D721Med (cell line): Measurements from ENCODE around the gene FBXO38.

Source experiments
- DNase-seq: peaks from one replicate; pipeline ENCODE4 v3.0.0; 2011; ENCODE audit warnings: low spot score; ENCODE audit not compliant: insufficient read length
- FAIRE-seq: peaks from 2 replicates; lab custom pipeline; 2011; peaks lifted over from hg19 to GRCh38; lab: Jason Lieb, UNC
- CTCF ChIP-seq: IDR thresholded peaks from 2 replicates; pipeline ENCODE4 v1.5.1; 2012; ENCODE audit warnings: mild to moderate bottlenecking, control low read depth; ENCODE audit not compliant: insufficient read depth; ENCODE audit errors: missing control alignments

Gene FBXO38

DNA sequence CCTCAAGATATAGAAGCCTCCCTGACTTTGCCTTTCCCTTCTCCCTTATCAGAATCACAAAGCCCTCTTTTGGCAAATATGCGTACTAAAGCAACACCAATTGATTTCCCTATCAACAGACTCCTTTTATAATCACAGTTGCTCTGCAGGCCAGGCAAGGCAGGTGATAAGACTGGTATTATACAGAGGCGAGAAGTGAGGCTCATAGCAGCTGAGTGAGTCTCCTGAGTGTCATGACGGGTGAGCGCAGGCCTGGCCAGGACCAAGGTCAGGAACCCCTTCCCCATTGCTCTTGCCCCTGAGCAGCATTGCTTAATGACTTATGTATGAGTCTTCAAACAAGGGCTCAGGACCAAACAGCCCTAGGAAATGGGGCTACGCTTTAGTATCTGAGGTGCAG, 70.8 kb downstream of the FBXO38 start:
- DNase-seq = no peak
- TF ChIP-seq CTCF = no peak
- no peak for FAIRE-seq

DNA sequence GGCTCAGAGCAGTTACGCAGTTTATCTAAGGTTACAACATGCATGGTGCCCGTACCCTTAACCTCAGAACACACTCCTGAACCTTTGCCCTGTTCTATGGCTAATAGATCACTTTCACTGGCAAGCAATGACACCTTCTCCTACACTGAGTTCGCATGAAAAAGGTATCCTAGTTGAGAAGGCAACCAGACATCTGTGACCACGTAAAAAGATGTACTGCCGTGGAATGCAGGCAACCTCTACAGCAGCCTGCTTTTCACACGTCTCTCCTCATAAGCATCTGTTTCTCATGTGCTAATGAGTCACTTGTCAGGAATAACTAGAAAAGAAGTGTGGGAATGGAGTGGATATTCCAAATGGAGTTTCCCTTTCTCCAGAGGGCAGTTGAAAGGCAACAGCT, 71.4 kb downstream of the FBXO38 start:
- no peak for TF ChIP-seq CTCF
- no peak for FAIRE-seq
- DNase-seq = no peak

DNA sequence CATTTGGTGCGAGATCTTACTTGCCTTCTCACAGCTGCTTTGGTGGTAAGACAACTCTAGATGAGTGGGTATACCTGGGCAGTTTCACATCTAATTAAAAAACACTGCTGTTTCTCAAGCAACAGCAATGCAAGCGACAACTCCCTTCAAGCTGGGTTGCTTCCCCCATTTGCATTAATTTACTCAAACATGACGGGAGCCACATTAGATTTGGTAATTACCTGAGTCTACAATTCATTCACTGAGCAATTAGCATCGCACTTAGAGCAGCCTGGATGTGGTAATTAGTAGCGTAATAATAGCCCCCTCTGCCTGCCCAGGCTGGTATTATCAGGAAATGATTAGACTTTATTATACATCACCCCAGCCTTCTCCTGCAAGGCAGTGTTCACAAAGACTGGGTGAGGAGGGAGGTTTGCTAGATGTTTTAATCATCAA, 73.4 kb downstream of the FBXO38 start:
- no peak for FAIRE-seq
- no peak for DNase-seq
- peak; percentile 62 for TF ChIP-seq CTCF

GRCh38 chr5:148458036-148458888, 74.5 kb downstream of the FBXO38 start:
- no peak for TF ChIP-seq CTCF
- FAIRE-seq (no peak), DNase-seq (no peak)

GRCh38 chr5:148459669-148460068, 75.9 kb downstream of the FBXO38 start:
- TF ChIP-seq CTCF = no peak
- no peak for FAIRE-seq
- DNase-seq = no peak

DNA sequence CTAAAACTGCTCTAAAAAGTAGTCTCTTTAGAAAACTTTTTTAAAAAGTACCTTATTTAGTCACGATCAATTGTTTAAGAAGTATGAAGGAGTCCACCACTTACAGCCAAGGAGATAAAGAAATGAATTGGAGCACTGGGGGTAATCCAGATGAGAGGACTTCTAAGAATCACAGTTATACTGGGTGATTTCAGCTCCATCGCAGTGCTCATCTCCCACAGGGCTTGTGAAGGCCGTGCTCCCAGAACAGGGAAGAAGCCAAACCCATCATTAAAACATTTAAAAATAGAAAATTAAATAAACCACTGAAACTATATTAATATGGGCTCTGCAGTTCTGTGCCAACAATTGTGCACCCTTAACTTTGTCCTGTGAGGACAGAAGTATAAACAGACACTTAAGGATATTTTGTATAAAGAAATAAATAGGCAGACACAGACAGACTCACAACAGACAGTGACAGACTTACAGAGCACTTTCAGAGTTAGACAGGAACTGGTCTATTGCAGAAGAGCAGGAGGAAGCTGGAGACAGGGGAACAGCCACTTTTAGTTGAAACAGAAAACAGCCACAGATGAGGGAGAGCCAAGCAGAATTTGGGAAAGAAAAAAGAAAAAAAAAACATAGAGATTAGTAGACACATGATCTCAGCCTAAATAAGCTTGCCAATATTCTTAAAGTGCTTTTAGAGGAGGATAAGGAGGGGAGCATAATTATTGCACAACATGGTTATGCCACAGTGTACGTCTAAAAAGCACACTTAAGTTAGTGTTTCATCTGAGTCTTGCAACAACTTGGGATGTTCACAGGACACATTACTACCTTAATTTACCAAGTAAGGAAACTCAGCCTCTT, 81.8 kb downstream of the FBXO38 start:
- TF ChIP-seq CTCF = no peak
- no peak for FAIRE-seq
- DNase-seq = no peak
